ENCODE data around the gene MYO6.

Gene MYO6

GRCh38 chr6:75755704-75756103 is 6.7 kb downstream of the MYO6 start (continued):
- TF ChIP-seq TOX (CRISPR knock-in tag; IDR thresholded peaks at IDR 0.05; ENCODE audit: borderline replicate concordance) (no peak), BACH2 (CRISPR knock-in tag; IDR thresholded peaks at IDR 0.05; ENCODE audit: borderline replicate concordance) (no peak), RARB (CRISPR knock-in tag; IDR thresholded peaks at IDR 0.05) (no peak)

GRCh38 chr6:75757295-75757694 is 8.3 kb downstream of the MYO6 start:
- ATAC-seq, result no peak
- TF ChIP-seq TOX (CRISPR knock-in tag; IDR thresholded peaks at IDR 0.05; ENCODE audit: borderline replicate concordance) (no peak), ZNF70 (CRISPR knock-in tag; IDR thresholded peaks at IDR 0.05) (no peak), RARB (CRISPR knock-in tag; IDR thresholded peaks at IDR 0.05) (no peak), ZNF565 (CRISPR knock-in tag; conservative IDR thresholded peaks at IDR 0.05; ENCODE audit: low read depth) (no peak), SNAI2 (CRISPR knock-in tag; IDR thresholded peaks at IDR 0.05) (no peak), PPARA (CRISPR knock-in tag; IDR thresholded peaks at IDR 0.05; ENCODE audit: borderline replicate concordance) (no peak), CSDC2 (CRISPR knock-in tag; IDR thresholded peaks at IDR 0.05) (no peak), ZNF8 (CRISPR knock-in tag; IDR thresholded peaks at IDR 0.05) (no peak), ZFP30 (CRISPR knock-in tag; IDR thresholded peaks at IDR 0.05) (no peak)
- TF ChIP-seq, protein P1, sequence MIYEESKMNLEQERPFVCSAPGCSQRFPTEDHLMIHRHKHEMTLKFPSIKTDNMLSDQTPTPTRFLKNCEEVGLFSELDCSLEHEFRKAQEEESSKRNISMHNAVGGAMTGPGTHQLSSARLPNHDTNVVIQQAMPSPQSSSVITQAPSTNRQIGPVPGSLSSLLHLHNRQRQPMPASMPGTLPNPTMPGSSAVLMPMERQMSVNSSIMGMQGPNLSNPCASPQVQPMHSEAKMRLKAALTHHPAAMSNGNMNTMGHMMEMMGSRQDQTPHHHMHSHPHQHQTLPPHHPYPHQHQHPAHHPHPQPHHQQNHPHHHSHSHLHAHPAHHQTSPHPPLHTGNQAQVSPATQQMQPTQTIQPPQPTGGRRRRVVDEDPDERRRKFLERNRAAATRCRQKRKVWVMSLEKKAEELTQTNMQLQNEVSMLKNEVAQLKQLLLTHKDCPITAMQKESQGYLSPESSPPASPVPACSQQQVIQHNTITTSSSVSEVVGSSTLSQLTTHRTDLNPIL (CRISPR knock-in tag; IDR thresholded peaks at IDR 0.05; ENCODE audit: low read depth), result no peak

DNA sequence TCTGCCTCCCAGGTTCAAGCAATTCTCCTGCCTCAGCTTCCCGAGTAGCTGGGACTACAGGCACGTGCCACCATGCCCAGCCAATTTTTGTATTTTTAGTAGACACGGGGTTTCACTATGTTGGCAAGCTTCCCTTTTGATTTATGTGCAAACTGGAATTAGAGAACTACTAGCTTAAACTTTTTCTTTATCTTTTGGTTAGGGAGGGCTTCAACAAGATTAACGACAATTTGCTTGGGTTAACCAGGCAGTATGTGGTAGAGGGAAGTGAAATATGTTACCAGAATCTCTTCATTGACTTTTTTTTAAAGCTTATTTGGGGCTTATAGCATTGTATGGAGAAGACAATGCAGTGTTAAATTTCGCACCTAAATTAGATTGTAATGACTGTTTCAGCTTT is 9.0 kb downstream of the MYO6 start:
- ATAC-seq, result no peak
- TF ChIP-seq, protein P1 (CRISPR knock-in tag; IDR thresholded peaks at IDR 0.05; ENCODE audit: low read depth), result no peak
- TF ChIP-seq PPARA (CRISPR knock-in tag; IDR thresholded peaks at IDR 0.05; ENCODE audit: borderline replicate concordance) (no peak), ARNTL (CRISPR knock-in tag; IDR thresholded peaks at IDR 0.05; ENCODE audit: borderline replicate concordance, low read depth) (no peak), ZFP30 (CRISPR knock-in tag; IDR thresholded peaks at IDR 0.05) (no peak), CSDC2 (CRISPR knock-in tag; IDR thresholded peaks at IDR 0.05) (no peak), ZNF565 (CRISPR knock-in tag; conservative IDR thresholded peaks at IDR 0.05; ENCODE audit: low read depth) (no peak), BACH2 (CRISPR knock-in tag; IDR thresholded peaks at IDR 0.05; ENCODE audit: borderline replicate concordance) (no peak), ZC3H10 (CRISPR knock-in tag; IDR thresholded peaks at IDR 0.05) (no peak), ZFP3 (CRISPR knock-in tag; IDR thresholded peaks at IDR 0.05) (no peak), ISL1 (CRISPR knock-in tag; IDR thresholded peaks at IDR 0.05) (no peak), ZNF70 (CRISPR knock-in tag; IDR thresholded peaks at IDR 0.05) (no peak), ESRRG (CRISPR knock-in tag; IDR thresholded peaks at IDR 0.05) (no peak), TOX (CRISPR knock-in tag; IDR thresholded peaks at IDR 0.05; ENCODE audit: borderline replicate concordance) (no peak), GLIS3 (CRISPR knock-in tag; IDR thresholded peaks at IDR 0.05) (no peak), TCF4 (CRISPR knock-in tag; IDR thresholded peaks at IDR 0.05; ENCODE audit: borderline replicate concordance) (no peak)
- TF ChIP-seq, protein P2, sequence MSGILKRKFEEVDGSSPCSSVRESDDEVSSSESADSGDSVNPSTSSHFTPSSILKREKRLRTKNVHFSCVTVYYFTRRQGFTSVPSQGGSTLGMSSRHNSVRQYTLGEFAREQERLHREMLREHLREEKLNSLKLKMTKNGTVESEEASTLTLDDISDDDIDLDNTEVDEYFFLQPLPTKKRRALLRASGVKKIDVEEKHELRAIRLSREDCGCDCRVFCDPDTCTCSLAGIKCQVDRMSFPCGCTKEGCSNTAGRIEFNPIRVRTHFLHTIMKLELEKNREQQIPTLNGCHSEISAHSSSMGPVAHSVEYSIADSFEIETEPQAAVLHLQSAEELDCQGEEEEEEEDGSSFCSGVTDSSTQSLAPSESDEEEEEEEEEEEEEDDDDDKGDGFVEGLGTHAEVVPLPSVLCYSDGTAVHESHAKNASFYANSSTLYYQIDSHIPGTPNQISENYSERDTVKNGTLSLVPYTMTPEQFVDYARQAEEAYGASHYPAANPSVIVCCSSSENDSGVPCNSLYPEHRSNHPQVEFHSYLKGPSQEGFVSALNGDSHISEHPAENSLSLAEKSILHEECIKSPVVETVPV (CRISPR knock-in tag; IDR thresholded peaks at IDR 0.05), result no peak
- TF ChIP-seq, protein P3, sequence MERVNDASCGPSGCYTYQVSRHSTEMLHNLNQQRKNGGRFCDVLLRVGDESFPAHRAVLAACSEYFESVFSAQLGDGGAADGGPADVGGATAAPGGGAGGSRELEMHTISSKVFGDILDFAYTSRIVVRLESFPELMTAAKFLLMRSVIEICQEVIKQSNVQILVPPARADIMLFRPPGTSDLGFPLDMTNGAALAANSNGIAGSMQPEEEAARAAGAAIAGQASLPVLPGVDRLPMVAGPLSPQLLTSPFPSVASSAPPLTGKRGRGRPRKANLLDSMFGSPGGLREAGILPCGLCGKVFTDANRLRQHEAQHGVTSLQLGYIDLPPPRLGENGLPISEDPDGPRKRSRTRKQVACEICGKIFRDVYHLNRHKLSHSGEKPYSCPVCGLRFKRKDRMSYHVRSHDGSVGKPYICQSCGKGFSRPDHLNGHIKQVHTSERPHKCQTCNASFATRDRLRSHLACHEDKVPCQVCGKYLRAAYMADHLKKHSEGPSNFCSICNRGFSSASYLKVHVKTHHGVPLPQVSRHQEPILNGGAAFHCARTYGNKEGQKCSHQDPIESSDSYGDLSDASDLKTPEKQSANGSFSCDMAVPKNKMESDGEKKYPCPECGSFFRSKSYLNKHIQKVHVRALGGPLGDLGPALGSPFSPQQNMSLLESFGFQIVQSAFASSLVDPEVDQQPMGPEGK (CRISPR knock-in tag; IDR thresholded peaks at IDR 0.05; ENCODE audit: borderline replicate concordance), result no peak
- TF ChIP-seq, protein P4, sequence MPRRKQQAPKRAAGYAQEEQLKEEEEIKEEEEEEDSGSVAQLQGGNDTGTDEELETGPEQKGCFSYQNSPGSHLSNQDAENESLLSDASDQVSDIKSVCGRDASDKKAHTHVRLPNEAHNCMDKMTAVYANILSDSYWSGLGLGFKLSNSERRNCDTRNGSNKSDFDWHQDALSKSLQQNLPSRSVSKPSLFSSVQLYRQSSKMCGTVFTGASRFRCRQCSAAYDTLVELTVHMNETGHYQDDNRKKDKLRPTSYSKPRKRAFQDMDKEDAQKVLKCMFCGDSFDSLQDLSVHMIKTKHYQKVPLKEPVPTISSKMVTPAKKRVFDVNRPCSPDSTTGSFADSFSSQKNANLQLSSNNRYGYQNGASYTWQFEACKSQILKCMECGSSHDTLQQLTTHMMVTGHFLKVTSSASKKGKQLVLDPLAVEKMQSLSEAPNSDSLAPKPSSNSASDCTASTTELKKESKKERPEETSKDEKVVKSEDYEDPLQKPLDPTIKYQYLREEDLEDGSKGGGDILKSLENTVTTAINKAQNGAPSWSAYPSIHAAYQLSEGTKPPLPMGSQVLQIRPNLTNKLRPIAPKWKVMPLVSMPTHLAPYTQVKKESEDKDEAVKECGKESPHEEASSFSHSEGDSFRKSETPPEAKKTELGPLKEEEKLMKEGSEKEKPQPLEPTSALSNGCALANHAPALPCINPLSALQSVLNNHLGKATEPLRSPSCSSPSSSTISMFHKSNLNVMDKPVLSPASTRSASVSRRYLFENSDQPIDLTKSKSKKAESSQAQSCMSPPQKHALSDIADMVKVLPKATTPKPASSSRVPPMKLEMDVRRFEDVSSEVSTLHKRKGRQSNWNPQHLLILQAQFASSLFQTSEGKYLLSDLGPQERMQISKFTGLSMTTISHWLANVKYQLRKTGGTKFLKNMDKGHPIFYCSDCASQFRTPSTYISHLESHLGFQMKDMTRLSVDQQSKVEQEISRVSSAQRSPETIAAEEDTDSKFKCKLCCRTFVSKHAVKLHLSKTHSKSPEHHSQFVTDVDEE (CRISPR knock-in tag; IDR thresholded peaks at IDR 0.05), result no peak
